Measurements from ENCODE around the gene HPN.
"Not testable (repeated sequence)": the region's sequence is repeated elsewhere in the genome, so short reads cannot be mapped to it uniquely, and the experiment has no call there.

The HPN gene

DNA sequence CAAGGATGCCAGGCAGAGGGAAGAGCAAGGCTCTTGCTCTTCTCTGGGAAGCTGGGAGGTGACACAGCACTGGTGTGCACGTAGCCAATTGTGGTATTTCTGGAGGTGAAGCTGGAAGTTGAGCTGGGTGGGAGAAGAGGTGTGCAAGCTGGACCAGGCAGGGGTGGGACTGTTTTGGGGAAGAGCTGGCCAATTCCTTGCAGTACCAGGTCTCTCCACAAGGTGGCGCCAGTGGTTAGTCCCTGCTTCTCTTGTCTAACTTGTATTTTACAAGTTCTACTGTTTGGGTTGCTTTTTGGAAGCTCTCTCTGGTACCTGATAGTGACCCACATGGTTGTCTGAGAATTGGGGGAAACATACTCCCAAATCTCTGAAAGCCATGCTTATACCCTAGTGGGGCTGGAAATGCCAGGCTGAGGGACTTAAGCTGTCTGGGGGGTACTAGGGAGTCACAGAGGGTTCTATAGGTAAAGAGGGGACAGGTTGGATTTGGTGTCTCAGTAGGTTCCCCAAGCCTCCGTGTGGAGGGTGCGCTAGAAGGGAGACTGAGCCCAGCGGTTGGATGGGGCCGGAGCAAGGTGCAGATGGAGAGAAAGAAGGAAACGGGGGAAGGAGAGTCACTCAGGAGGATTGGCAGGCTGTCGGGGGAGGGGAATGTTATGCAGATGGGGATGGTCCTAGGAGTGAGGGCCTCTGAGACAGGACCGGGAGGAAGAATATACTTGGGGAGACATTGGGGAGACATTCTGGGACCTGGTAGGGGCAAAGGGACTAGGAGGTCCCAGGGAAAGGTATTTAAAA lies 3.0 kb downstream of the HPN start:
- DNase-seq: peak; percentile 19 to 63 (median 40)

DNA sequence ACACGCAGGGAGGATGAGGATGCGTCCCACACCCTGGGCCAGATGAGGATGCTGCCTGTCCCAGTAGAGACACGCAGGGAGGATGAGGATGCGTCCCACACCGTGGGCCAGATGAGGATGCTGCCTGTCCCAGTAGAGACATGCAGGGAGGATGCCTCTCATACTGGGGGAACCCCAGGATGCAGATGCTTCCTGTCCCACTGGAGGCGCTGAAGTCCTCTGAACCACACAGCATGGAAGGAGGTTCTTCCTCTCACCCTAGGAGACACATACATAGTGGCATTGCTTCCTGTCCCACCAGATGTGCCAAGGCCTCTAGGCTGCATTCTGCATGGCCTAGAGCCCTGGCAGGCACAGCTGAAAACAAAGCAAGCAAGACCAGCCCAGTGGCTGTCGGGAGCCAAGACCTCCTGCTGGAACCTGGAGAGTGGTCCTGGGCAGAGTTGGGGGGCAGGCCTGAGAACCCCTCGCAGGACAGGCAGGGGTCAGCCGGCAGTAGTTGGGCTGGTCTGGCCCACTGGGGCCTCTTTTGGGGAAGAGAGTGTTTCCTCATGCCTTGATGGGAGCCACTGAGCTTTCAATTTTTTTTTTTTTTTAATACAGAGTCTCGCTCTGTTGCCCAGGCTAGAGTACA lies 4.3 kb downstream of the HPN start:
- peak in 4 of 6 experiments; percentile 18 to 44 (median 36) for DNase-seq

DNA sequence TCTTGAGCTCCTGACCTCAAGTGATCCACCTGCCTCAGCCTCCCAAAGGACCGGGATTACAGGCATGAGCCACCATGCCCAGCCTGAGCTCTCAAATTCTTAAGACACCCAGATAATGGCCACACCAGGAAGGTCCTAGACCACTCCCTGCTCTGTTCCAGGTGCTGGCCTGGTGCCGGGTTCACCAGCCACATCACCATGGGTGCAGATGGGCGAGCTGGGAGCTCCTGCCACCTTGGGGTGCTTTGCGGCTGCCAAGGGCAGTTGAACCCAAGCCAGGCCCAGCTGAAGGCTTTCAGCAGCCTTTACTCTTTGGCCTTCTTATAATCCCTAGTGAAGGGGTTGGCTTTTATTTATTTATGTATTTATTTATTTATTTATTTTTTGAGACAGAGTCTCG lies 4.9 kb downstream of the HPN start:
- DNase-seq: no peak

DNA sequence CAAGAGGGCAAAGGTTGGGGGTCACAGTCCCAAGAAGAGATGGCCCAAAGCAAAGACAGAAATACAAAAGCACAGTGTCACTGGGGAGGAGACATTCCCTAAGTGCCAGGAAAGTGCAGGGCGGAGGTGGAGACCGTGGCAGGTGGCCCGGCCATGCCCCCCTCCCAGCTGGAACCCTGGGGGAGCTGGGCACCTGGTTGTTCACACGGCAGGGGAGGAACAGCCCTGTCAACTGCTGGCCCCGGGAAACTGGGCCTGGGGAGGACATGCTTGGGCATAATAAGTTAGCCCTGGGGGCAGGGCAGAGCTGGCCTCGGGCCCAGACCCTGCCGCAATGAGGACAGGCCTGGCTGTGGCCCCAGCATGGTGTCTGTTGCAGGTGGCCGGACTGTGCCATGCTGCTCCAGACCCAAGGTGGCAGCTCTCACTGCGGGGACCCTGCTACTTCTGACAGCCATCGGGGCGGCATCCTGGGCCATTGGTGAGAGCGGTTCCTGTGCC lies 7.4 kb downstream of the HPN start:
- no peak for DNase-seq

DNA sequence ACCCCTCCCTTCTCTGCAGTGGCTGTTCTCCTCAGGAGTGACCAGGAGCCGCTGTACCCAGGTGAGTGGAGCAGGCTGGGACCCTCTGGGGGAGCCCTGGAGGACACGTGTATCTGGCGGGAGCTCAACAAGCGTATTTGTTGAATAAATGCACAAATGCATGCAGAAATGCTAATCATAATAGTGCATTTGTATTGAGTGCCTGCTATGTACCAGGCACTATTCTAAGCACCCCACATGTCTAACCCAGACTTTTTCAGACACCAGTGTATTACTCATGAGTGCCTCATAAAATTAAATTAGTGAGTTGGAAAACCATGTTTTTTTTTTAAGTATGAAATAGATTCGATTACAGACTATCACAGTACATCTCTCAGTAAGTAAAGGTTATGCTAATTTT lies 7.9 kb downstream of the HPN start:
- no peak for DNase-seq

DNA sequence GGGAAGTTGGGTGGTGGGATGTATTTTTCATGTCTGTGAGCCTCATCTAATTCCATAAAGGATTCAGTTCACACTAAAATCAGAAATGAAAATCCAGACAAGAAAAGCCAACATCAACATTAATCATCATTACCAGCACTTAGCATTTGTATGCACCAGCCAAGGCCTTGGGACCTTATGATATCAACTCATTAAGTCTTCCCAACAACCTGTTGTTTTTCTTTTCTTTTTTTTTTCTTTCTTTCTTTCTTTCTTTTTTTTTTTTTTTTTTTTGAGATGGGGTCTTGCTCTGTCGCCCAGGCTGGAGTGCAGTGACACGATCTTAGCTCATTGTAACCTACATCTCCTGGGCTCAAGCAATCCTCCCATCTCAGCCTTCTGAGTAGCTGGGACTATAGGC lies 9.1 kb downstream of the HPN start:
- not testable (repeated sequence) for DNase-seq

DNA sequence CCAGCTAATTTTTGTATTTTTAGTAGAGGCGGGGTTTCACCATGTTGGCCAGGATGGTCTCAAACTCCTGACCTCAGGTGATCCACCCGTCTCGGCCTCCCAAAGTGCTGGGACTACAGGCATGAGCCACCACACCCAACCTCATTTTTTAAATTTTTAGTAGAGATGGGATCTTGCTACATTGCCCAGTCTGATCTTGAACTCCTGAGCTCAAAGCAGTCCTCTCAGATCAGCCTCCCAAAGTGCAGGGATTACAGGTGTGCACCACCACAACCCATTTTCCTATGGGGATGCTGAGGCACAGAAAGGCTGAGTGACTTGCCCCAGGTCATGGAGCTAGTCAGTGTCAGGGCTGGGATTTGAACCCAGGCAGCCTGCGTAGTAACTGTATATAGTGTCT lies 9.7 kb downstream of the HPN start:
- DNase-seq: not testable (repeated sequence)

DNA sequence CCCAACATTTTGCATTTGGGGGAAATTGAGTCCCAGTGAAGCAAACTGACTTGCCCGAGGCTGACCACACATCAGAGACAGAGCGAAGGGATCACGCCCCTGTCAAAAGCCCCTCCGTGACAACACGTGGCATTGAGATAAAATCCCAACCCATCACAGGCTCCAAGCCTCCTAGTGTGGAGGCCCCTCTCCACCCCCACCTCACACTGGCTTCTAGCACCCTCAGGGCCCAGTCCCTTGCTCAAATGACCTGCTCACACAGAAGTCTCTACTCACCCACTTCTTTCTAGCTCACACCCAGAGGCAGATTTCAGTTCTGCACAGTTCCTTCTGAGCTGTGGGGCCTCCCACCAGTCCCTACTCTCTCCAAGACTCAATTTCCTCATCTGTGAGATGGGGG lies 10.3 kb downstream of the HPN start:
- DNase-seq: no peak

DNA sequence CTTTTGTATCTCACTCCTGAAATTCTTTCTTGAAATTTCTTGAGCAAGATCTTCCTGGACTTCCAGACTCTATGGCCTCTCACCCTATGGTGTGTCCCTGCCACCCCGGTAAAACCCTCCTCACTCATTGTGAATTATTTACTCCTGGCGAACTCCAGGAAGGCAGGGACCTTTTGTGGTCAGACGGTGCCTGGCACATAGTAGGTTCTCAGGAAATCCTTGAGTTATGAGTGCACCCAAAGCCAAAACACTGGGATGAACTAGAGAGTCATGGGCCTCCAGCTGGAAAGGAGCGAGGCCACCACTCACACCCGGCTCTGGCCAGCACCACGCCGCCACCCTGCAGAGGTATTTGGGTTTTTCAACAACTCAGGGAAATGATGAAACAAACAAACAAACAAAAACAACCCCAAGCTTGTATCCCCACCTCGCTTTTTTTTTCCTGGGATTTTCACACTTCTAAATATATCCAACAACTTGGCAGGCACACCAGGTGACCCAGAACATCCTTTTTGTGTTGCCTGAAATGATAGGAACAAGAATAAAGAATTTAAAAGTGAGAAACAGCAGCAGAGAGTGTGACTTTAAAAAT lies 11.2 kb downstream of the HPN start:
- DNase-seq: no peak

DNA sequence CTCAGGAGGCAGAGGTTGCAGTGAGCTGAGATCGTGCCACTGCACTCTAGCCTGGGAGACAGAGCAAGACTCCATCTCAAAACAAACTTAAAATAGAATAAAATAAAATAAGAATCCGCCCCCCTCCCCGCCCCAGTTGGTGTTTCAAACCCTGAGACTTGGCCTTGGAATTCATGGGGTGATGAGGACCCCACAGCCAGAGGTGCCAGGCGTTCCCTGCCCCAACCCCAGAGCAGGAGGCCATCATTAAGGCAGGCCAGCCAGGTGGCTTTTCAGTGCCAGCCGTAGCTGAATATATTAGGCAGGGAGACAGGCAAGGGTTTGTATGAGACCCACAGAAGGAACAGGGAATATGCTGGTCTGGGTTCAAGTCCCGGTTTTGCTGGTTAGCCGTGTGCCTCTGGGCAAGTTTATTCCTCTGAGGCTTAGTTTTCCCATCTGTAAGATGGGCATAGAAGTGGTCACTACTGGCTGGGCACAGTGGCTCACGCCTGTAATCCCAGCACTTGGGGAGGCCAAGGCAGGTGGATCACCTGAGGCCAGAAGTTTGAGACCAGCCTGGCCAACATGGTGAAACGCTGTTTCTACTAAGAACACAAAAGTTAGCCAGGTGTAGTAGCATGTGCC lies 12.3 kb downstream of the HPN start:
- no peak for DNase-seq

DNA sequence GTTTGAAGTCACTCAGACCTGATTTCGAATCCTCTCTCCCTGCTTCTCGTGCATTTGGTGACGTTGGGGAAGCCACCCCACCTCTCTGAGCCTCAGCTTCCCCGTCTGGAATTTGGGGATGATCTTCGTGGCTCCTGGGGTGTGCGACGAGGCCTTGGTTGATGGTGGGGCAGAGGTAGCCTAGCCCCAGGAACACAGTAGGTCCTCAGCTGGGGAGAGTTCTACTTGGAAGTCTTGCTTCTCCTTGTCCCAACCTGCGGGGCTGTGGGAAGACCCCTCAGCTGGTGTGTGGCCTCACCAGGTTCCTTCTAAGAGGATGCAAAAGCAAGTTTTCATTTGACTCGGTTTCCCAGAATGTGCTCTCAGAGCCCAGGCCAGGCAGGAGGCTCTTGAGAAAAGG lies 13.1 kb downstream of the HPN start:
- no peak for DNase-seq

DNA sequence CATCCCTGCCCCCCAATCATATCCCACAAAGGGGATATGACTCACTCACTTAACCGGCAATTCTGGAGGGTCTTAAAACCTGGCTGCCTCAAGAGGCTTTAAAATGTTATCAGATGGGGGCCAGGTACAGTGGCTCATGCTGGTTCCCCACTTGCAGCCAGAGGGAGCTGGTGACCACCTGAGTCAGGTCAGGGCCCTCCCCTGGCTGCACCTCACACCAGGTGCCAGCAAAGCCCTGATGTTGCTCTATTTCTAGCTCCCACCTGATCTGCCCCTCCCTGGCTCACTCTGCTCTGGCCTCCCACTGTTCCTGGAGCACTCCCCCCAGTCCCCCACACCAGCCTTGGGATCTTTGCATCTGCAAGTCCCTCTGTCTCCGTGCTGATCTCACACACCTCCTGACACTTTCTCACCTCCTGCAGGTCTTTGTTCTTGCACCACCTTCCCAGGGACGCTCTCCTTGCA lies 14.2 kb downstream of the HPN start:
- DNase-seq: no peak

DNA sequence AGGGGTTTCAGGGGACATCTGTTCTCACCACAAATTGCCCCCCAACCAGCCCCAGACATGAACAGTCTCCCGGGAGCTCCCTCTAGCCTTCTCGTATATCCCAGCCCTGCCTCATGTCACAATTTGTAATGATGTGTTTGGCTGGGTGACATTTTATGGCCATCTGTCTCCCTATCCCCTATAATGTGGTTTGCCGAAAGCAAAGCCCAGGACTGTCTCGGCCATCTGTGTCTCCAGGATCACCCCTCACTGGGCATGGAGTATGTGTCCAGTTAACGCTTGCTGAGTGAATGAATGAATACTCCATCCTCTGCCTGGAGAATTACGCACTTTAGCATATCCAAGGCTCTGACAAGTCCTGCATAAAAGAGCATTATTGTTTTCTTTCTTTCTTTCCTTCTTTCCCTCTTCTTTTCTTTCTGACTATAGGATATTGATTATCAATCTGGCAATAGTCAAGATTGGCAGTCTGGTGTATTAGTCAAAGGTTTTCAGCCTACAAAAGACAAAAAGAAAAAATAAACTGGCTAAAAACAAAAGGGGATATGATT lies 15.1 kb downstream of the HPN start:
- no peak for DNase-seq

DNA sequence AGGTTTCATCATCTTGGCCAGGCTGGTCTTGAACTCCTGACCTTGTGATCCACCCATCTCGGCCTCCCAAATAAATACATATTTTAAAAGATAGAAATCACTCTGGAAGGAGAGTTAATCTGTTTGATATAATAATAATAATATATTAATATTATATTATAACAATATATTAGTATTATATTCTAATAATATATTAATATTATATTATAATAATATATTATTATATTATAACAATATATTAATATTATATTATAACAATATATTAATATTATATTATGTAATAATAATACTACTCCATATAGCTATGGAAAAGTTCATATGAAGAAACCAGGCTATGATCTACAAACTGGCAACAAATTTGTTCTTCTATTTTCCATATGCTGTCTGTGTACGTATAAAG lies 16.8 kb downstream of the HPN start:
- DNase-seq: no peak

DNA sequence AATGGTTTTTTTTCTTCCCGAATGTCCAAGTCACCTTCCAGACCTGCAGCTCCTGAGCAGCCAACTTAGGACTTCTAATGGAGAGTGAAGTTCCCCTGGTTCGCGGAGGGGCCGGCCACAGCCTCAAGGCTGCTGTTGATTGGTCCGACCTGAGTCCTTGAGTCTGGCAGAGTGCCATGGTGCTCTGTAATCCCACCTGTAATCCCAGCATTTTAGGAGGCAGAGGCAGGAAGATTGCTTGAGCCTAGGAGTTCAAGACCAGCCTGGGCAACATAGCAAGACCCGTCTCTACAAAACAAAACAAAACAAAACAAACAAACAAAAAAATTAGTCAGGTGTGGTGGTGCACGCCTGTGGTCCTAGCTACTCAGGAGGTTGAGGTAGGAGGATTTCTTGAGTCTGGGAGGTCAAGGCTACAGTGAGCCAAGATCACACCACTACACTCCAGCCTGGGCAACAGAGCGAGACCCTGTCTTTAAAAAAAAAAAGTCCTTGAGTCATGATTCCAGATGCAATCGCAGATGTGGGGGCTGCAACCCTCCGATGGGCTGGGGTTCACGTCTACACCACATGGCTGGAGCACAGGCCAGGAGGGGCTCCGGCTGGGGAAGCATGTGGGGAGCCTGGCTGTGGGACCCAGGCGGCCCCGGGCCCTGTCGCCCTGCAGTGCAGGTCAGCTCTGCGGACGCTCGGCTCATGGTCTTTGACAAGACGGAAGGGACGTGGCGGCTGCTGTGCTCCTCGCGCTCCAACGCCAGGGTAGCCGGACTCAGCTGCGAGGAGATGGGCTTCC lies 17.7 kb downstream of the HPN start:
- DNase-seq: no peak

DNA sequence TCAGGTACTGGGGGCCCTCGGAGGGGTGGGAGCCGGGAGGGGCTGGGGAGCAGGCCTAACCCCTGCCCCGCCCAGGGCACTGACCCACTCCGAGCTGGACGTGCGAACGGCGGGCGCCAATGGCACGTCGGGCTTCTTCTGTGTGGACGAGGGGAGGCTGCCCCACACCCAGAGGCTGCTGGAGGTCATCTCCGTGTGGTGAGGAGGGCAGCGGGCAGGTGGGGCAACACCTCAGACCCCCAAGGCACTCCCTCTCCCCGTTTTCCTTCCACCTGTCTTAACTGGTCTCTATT lies 18.2 kb downstream of the HPN start:
- no peak for DNase-seq

DNA sequence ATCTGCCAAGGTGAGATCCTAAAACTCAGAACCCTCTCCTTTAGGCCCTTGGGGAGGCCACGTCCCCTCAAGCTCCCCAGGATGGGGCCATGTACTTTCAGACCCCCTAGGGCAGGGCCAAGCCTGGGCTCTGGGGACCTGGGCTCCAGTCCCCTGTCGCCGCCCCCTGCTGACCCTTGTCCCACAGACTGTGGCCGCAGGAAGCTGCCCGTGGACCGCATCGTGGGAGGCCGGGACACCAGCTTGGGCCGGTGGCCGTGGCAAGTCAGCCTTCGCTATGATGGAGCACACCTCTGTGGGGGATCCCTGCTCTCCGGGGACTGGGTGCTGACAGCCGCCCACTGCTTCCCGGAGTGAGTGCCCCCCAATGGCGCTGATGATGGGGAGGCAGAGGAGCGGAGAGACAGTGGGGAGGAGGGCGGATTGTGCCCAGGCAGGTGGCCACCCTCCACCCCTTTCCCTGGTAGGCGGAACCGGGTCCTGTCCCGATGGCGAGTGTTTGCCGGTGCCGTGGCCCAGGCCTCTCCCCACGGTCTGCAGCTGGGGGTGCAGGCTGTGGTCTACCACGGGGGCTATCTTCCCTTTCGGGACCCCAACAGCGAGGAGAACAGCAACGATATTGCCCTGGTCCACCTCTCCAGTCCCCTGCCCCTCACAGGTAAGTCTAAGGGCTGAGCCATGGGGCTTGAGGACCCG lies 18.8 kb downstream of the HPN start:
- DNase-seq: no peak

DNA sequence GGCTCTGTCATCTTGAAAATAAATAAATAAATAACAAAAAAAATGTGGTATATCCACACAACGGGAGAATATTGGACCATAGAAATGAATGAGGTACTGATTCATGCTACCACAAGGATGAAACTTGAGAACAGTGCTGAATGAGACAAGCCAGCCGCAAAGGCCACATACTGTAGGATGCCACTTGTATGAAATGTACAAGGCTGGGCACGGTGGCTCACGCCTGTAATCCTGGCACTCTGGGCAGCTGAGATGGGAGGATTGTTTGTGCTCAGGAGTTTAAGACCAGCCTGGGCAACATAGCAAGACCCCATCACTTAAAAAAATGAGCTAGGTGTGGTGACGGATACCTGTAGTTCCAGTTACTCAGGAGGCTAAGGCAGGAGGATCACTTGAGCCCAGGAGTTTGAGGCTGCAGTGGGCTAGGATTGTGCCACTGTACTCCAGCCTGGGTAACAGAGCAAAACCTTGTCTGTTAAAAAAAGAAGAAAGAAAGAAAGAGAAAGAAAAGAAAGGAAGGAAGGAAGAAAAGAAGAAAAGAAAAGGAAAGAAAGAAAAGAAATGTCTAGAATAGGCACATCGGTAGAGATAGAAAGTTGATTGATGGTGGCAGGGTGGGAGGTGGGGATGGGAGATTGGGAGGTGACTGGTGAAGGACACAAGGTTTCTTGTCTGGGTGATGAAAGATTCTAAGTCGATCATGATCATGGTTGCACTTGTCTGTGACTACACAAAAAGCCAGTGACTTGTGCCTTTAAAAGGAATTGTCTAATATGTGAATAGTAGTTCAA lies 20.3 kb downstream of the HPN start:
- no peak for DNase-seq

DNA sequence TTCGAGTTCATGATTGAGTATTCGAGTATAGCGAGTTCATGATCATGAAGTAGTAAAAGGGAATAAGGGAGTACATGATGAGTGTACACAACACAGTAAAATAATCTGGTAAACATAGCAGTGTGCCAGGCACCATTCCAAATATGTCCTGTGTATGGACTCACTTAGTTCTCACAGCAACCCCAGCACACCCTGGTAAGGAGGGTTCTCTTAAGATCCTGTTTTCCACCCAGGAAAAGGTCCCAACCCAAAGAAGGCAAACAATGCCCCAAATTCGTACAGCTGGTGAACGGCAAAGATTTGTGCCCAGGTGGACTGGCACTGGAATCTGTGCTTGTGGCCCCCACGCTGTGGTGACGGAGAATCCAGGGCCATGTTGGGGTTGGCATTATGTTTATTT lies 21.4 kb downstream of the HPN start:
- DNase-seq: no peak

DNA sequence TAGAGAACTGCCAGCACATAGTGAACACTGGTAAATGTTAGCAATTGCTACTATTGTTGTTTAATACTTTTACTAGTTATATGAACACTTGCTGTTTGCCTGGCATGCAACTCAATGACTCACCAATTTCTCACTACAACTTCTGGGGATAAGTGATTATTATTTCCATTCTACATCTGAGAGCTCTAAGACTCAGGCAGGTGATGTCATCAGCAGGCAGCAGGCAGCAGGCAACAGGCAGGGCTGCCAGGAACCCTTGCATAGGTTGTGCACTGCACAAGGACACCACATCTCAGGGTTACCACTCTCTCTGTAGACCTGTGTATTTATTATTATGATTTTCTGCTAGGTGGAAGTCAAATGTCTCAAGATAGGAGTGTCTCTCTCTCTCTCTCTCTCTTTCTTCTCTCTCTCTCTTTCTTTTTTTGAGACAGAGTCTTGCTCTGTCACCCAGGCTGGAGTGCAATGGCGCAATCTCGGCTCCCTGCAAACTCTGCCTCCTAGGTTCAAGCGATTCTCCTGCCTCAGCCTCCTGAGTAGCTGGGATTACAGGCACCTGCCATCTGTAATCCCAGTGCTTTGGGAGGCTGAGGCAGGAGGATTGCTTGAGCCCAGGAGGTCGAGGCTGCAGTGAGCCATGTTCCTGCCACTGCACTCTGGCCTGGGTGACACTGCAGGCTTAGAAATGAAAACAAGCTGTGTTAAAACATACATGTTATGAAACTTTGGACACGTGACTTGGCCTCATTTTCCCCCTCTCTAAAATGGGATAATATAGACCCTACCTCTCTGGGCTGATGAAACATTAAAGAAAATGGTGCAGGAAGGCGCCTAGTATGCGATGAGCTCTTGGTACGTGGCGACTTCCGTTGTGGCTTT lies 22.7 kb downstream of the HPN start:
- DNase-seq: no peak
